Stomach (tissue), 9 donors: ENCODE results near the gene FAM124B. TPM values are rescaled to one million over a fixed set of nuclear protein-coding genes. Genes with fewer than 3 reads are reported as not detected.

Experiments used
- DNase-seq, 2 donors: peaks; one replicate each; pipeline versions ENCODE4 v3.0.0 to v3.0.0-alpha.2; 2013 to 2019
- H3K27ac ChIP-seq, 5 donors: fragments of 200-600 bp in 4 of 5; sonication (generic) in 4 of 5; one replicate each; pipeline ENCODE4 v1.5.1; 2013 to 2019; ENCODE audit warnings: mild to moderate bottlenecking in 1 of 5, moderate library complexity in 1 of 5
- H3K27me3 ChIP-seq, 3 donors: fragments of 200-600 bp; sonication (generic); one replicate each; pipeline ENCODE4 v1.5.1; 2017 to 2019; ENCODE audit warnings: mixed run types in 1 of 3
- H3K36me3 ChIP-seq, 4 donors: fragments of 200-600 bp; sonication (generic); 1 replicate in 3 of 4; 2 replicates in 1 of 4; pipeline ENCODE4 v1.5.1; 2016 to 2019
- H3K4me1 ChIP-seq, 4 donors: fragments of 200-600 bp; sonication (generic); one replicate each; pipeline ENCODE4 v1.5.1; 2016 to 2019
- H3K4me3 ChIP-seq, 4 donors: fragments of 200-600 bp; sonication (generic) in 3 of 4; one replicate each; pipeline ENCODE4 v1.5.1; 2016 to 2019; ENCODE audit warnings: mild to moderate bottlenecking in 1 of 4
- H3K9me3 ChIP-seq, 4 donors: fragments of 200-600 bp; sonication (generic); one replicate each; pipeline ENCODE4 v1.5.1; 2016 to 2019
- EP300 ChIP-seq: sonication (generic); formaldehyde crosslinking; IDR thresholded peaks from one replicate; pipeline ENCODE4 v1.6.1; 2017; ENCODE audit warnings: antibody characterized with exemption
- POLR2A ChIP-seq, 4 donors: fragments of 450-650 bp; IDR thresholded peaks; one replicate each; pipeline ENCODE4 v1.6.1; 2016; ENCODE audit warnings: antibody characterized with exemption in 4 of 4, control low read depth in 2 of 4, mild to moderate bottlenecking in 1 of 4, moderate library complexity in 1 of 4
- POLR2AphosphoS5 ChIP-seq, 3 donors: sonication (generic); formaldehyde crosslinking; IDR thresholded peaks; one replicate each; pipeline ENCODE4 v1.6.1; 2016; ENCODE audit warnings: antibody characterized with exemption in 3 of 3
- WGBS, 5 donors: extraction: QIAGEN DNeasy Blood & Tissue Kit in 3 of 5; methylation state at CpG; one replicate each; pipeline versions ENCODE4 v1.1.5 to v1.1.7; 2013 to 2018; 5-methylcytosine and 5-hydroxymethylcytosine counted together
- intact Hi-C: fragments of 100-400 bp; cut with DNase I; formaldehyde crosslinking; loops from one replicate; pipeline ENCODE4 v1.15.1; 2023; ENCODE audit warnings: low total_unique reads
- polyA plus RNA-seq, 3 donors: library from polyadenylated mRNA; stranded (reverse); fragments of 200-250 nt; gene quantifications; one replicate each; pipeline ENCODE4 v1.2.3, GENCODE V29; 2013
- total RNA-seq, 5 donors: library from RNA; depleted of rRNA; stranded (reverse); fragments of >200 nt; gene quantifications; one replicate each; pipeline versions ENCODE4 v1.1.0 to v1.2.3, GENCODE V29; 2014 to 2016
- TF ChIP-seq, protein P1 (sequence below), 7 experiments: fragments of 450-650 bp in 4 of 7; fragments of 200-600 bp in 3 of 7; sonication (generic) in 3 of 7; IDR thresholded peaks; one replicate each; pipeline ENCODE4 v1.5.1; 2016 to 2019; ENCODE audit warnings: antibody characterized with exemption in 7 of 7, control low read depth in 2 of 7, mild to moderate bottlenecking in 1 of 7
- donor health status: healthy with polysubstance abuse.
- donor health status: Bipolar disorder and iron deficiency.
- donor health status: healthy.

Gene FAM124B
- total and polyA plus RNA-seq, 8 donors, result 0.25 to 6.4 (median 0.82) TPM; not detected in 2

- no peak for DNase-seq
- Histone ChIP-seq H3K9me3 (no peaks in the 10 kb centered on the region), H3K27ac (no peak overlapping the region), H3K4me1 (no peaks in the 10 kb centered on the region), H3K36me3 (no peaks in the 10 kb centered on the region), H3K27me3 (no peaks in the 10 kb centered on the region), H3K4me3 (no peak overlapping the region)
- WGBS, 5 donors, result 69 to 79% (median 76%) methylated on average over 6 of the region's 6 CpGs
- TF ChIP-seq, protein P1, sequence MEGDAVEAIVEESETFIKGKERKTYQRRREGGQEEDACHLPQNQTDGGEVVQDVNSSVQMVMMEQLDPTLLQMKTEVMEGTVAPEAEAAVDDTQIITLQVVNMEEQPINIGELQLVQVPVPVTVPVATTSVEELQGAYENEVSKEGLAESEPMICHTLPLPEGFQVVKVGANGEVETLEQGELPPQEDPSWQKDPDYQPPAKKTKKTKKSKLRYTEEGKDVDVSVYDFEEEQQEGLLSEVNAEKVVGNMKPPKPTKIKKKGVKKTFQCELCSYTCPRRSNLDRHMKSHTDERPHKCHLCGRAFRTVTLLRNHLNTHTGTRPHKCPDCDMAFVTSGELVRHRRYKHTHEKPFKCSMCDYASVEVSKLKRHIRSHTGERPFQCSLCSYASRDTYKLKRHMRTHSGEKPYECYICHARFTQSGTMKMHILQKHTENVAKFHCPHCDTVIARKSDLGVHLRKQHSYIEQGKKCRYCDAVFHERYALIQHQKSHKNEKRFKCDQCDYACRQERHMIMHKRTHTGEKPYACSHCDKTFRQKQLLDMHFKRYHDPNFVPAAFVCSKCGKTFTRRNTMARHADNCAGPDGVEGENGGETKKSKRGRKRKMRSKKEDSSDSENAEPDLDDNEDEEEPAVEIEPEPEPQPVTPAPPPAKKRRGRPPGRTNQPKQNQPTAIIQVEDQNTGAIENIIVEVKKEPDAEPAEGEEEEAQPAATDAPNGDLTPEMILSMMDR (IDR thresholded peaks at IDR 0.05), result no peak
- TF ChIP-seq EP300 (no peak), POLR2AphosphoS5 (IDR thresholded peaks at IDR 0.05) (no peak), POLR2A (IDR thresholded peaks at IDR 0.05) (no peak)
- intact Hi-C loops, result no loop called here
Measured at GRCh38 chr2:224333726-224334482, 68.0 kb downstream of the FAM124B start.

GRCh38 chr2:224331698-224332097 is 70.2 kb downstream of the FAM124B start:
- 65 to 83% (median 76%) methylated on average over 8 of the region's 8 CpGs for WGBS, 5 donors
- Histone ChIP-seq H3K27me3 (no peaks in the 10 kb centered on the region), H3K4me3 (no peak overlapping the region), H3K4me1 (no peaks in the 10 kb centered on the region), H3K27ac (no peak overlapping the region), H3K36me3 (no peaks in the 10 kb centered on the region), H3K9me3 (no peaks in the 10 kb centered on the region)
- intact Hi-C loops, result no loop called here
- no peak for TF ChIP-seq POLR2A (IDR thresholded peaks at IDR 0.05)
- TF ChIP-seq, protein P1 (IDR thresholded peaks at IDR 0.05), result no peak
- TF ChIP-seq POLR2AphosphoS5 (IDR thresholded peaks at IDR 0.05), result no peak
- no peak for TF ChIP-seq EP300
- DNase-seq, result no peak

- TF ChIP-seq POLR2A (IDR thresholded peaks at IDR 0.05) (no peak), POLR2AphosphoS5 (IDR thresholded peaks at IDR 0.05) (no peak), EP300 (no peak)
- TF ChIP-seq, protein P1 (IDR thresholded peaks at IDR 0.05), result no peak
- intact Hi-C loops, result no loop called here
- no peaks in the 10 kb centered on the region for H3K4me1 ChIP-seq
- no peaks in the 10 kb centered on the region for H3K9me3 ChIP-seq
- no peaks in the 10 kb centered on the region for H3K27me3 ChIP-seq
- no peak overlapping the region for H3K27ac ChIP-seq
- no peak for DNase-seq
- 55 to 69% (median 61%) methylated on average over 3 of the region's 3 CpGs for WGBS, 5 donors
- H3K4me3 ChIP-seq, result no peak overlapping the region
- no peaks in the 10 kb centered on the region for H3K36me3 ChIP-seq
Measured at GRCh38 chr2:224328798-224329197, 73.1 kb downstream of the FAM124B start.

Other genes starting within 250 kb of the FAM124B start
- gene CUL3, start 183.3 kb upstream of the FAM124B start, total RNA-seq, result 100 to 1,000 TPM in 1 of 5 donors, 10 to 100 TPM in 2, 1 to 10 TPM in 2; 6.1 to 155 (median 18.7) TPM
- 10 to 100 TPM; 52.8 to 72.1 (median 53.6) TPM for gene CUL3, start 183.3 kb upstream of the FAM124B start, polyA plus RNA-seq